Measurements from ENCODE around the gene KIF11.
"Not testable (repeated sequence)": the region's sequence is repeated elsewhere in the genome, so short reads cannot be mapped to it uniquely, and the experiment has no call there.

KIF11 gene

DNA sequence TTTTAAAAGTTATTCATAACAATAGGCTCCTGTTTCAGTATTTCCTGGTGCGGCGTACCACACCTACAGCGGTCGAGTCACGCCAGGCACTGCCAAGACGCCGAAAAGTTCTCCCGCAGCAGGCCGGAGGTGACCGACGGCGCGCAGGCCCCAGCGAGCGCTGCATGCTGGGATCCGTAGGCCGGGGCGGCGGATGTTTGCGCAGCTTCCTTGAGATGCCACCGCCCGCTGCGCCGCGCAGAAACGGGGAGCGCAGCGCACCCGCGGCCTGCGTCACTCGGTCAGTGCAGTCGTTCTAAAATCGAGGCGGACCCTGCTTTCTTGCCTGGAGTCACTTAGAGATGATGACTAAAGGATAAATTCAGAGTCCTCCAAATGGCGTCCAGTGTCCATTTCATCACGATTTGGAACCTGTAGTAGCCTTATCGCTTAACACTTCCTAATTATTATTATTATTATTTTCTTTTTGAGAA, 1.3 kb upstream of the KIF11 start:
- no peak for DNase-seq

DNA sequence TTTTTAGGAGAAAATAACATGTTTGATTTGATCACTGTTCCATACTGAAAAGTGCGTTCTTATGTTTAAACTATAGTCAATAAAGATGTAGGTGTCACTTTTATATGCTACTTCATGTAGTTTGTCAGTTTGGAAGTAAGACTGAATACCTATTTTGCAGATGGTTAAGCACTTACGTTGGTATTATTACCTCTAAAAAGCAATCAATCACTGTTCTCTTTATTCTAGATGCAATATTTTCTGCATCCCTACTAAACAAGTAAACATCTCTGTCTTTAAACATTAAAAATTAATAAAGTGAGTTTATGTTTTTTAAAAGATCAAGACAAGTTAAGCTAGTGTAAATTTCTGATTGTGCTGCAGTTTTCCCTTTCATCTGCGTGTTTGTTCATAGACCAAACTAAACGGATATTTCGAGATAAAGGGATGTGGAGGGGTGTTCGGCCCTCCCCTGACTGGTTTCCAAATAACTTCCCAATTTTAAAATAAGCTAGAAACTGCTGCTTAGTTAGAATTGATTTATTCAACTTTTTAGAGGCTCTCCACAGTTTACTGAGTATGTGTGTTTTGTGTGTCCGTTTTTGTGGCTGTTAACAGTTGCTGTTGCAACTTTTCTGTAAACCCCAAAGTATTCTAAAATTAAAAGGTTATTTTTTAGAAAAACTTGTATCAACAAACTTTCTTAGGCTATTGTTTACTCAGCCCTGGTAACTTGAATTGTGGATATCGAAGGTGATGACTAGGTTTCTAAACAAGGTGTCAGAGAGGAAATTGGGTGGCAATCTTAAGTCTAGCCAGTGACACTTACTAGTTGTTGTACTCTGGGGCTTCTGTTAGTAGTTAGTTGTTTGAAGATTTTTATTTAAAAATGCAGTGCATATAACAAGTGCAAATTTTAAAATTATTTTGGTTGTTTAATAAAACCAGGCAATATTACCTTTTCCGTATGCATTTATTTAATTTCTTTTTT, 974 bp downstream of the KIF11 start:
- DNase-seq, result no peak

DNA sequence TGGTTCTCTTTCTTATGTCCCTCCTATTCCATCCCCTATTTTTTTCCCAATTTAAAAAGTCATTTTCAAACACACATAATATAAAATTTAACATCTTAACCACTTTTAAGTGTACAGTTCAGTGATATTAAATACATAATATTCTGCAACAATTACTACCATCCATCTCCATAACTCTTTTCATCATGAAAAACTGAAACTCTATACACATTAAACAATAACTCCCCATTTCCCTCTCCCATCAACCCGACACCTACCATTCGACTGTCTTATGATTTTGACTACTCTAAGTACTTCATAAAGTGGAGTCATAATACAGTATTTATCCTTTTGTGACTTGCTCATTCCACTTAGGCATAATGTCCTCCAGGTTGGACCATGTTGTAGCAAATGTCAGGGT, 2.6 kb downstream of the KIF11 start:
- DNase-seq, result no peak

DNA sequence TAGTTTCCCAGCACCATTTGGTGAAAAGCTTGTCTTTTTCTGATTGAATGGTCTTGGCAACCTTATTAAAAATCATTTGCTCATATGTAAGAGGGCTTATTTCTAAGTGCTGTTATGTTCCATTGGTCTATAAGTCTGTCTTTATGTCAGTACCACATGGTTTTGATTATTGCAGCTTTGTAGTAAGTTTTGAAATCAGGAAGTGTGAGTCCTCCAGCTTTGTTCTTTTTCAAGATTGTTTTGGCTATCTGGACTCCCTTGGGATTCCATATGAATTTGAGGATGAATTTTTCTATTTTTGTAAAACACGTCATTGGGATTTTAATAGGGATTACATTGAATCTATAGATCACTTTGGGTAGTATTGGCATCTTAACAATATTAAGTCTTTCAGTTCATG, 5.4 kb downstream of the KIF11 start:
- DNase-seq, result no peak

DNA sequence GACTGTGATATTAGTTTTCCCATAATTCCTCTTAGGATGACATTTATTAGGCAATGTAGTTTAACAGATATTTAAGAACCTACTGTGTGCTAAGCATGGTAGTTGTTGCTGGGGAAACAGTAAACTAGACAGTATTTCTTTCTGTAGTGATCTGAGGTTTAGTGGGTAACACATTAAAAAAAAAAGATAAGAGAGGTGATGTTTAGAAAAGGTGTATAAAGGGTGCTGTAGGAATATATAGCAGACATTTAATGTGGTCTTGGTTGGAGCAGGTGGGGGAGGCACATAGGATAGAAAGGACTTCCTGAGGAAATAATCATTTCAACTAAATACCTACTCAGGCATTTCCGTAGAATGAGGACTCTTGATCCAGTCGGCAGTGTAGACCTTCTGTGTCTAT, 11.9 kb downstream of the KIF11 start:
- DNase-seq, result no peak

DNA sequence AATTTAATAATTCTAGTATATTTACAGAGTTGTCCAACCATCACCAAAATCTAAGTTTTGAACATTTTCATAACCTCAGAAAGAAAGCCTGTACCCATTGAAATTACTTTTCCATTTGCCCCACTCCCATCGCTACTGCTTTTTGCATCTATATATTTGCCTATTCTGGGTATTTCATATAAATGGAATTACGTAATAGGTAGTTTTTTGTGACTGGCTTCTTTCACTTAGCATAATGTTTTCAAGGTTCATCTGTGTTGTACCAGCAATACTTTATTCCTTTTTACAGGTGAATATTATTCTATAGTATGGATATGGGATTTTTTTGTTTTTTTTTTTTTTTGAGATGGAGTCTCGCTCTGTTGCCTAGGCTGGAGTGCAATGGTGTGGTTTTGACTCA, 22.6 kb downstream of the KIF11 start:
- no peak for DNase-seq

DNA sequence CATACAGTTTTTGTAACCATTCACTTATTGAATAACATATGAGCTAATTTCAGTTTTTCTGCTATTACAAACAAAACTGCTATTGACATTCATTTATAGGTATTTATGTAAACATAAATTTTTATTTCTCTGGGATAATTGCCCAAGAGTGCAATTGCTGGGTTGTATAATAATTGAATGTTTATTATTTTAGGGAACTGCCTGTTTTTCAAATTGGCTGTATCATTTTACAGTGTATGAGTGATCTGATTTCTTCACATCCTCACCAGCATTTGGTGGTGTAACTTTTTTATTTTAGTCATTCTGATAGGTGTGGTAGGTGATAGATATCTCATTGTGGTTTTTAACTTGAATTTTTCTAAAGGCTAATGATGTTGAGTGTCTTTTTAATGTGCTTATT, 26.4 kb downstream of the KIF11 start:
- DNase-seq, result no peak

DNA sequence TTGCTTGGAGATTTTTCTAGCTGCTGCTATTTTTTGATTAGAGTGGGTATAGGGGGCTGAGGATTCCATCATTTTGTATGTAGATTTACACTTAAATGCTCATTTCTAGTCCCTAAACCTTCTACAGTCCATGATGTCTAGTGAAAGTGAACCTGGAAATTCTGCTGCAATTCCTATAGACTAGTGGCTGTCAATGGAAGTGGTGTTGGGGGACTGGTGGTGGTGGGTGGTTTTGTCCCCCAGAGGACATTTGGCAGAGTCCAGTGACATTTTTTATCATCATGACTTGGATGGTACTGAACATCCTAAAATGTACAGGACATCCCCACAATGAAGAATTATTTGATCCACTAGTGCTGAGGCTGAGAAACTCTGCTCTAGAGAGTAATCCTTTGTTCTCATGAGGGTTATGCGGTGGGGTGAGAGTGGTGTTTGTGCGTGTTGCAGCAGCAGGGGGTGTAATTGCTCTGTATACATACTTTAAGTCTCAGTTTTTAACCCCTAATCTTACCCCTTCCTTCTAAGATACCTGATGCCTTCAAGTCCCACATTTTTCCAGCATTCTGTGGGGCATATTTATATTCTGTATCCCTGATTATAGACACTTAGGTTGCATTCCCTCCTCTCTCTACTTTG, 35.0 kb downstream of the KIF11 start:
- DNase-seq, result no peak

DNA sequence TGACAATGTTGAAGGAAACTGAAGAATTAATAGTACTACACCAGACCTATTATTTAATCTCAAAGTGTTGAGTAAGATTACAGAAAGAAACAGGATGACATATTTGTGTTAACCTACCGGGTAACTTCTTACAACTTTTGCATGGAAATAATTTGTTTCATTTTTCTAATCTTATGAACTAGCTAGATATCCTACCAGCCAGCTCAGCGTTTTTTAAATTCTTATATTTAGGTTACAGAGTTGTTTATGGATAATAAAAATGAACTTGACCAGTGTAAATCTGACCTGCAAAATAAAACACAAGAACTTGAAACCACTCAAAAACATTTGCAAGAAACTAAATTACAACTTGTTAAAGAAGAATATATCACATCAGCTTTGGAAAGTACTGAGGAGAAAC, 37.0 kb downstream of the KIF11 start:
- no peak for DNase-seq

DNA sequence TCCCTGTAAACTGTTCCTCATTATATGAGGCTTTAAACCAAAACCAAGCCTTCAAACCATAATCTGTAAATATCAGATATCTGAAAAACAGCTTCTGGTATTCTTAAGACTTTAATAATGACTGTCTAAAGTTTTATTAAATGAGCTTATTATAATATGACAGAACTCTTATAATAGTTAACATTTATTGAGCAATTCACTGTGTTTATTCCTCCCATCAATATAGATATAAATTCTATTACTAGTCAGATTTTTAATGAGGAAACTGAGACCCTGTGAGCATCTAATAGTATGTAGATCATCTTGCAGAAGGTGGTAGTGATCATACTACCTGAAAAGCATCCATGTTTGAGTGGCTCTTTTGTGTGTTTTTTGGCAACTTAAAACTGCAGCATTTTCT, 45.1 kb downstream of the KIF11 start:
- DNase-seq, result no peak

DNA sequence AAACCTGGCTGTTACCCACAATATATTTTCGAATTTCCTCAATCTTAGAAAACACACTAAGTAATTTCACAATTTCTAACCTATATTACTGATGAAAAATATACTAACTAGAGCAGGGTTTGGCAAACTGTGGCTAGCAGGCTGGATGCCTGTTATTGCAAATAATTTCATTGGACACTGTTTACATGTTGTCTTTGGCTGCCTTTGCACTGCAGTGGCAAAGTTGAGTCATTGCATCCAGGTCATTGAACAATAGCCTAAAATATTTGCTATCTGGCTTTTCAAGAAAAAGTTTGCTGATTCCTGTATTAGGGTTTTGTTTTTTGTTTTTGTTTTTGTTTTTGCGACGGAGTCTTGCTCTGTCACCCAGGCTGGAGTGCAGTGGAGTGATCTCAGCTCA, 47.2 kb downstream of the KIF11 start:
- DNase-seq, result no peak

DNA sequence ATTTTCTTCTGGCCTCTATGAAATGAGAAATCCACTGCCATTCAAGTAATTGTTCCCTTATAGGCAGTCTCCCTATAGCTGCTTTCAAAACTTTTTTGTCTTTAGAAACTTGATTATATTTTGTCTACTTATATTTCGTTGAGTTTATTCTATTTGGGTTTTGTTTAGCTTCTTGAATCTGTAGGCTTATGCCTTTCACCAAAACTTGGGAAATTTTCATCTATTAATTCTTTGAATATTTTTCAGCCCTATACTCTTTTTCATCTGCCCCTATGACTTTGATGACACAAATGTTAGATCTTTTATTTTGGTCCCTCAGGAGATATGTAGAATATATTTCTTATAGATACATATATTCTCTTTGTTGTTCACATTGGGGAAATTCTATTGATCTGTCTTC, 48.6 kb downstream of the KIF11 start:
- DNase-seq, result no peak

DNA sequence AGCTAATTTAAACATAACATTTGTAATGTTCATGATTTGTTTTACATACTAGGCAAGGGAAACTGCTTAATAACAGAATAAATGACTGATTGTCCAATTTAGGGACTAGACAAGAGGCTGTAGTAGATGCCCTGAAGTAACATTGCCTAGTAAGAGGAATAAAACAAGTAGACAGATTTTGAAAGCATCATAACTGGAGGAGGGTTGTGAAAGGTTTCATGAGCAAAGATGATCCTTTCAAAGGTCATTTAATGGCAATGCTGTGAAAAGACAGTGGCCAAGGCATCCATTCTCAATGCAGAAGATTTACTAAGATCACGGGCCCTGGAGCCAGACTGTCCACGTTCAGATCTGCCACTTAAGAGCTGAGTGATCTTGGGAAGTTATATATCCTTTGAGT, 52.0 kb downstream of the KIF11 start:
- no peak for DNase-seq

DNA sequence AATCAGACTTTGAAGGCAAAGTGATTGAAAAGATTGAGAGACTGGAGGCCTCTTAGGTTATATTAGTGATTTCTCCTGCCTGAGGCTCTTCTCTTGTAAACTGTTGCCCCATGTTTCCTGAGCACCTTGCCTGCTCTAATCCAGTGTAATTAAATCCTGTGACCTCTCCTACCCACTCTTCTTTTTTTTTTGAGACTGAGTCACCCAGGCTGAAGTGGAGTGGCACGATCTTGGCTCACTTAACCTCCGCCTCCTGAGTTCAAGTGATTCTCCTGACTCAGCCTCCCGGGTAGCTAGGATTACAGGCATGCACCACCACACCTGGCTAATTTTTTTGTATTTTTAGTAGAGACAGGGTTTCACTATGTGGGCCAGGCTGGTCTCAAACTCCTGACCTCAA, 57.9 kb downstream of the KIF11 start:
- DNase-seq, result not testable (repeated sequence)

DNA sequence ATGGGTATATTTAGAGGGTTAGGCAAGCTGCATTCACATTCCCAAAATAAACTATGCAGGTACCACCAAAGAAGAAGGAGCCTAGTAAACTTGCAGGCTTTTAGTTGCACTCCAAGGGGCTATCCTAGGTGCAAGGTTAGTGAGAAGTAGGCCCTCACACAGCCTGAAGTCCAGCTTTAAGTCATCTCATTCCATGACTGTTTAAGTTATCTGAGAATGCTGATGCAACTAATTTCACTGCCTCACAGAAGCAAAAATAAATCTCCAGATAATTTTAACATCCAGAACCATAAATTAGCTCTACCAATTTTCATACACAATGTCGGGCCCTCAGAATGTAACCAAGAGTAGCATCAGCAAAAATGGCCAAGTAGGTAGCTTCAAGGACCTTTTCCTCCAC, 62.5 kb downstream of the KIF11 start:
- no peak for DNase-seq

DNA sequence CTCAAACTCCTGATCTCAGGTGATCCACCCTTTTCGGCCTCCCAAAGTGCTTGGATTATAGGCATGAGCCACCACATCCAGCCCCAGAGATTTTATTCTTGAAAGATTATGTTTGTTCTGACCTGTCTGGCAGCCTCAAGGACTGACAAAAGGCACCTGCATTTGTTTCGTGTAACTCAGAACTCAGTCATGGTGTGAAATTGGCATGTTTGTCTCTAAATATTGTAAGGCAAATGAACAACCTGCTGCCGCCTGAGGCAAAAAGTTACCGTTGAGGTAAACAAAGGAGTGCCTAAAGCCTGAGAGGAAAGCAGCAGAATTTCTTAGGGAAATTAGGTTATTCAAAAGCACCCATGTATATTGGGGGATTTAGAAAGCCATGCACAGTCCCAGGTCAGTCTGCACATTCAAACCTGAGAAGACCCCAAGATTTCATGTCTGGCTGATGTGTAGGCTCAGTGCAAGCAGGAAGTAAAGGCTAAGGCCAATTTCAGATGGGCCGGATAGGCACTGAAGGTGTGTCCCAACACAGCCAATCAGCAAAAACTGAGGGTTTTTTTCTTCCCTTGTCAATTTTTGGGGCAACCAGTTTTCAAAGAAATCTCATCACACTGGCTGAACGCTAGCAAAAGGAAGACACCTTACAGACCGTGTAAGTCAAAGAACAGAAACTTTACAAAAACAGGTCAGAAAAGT, 63.5 kb downstream of the KIF11 start:
- peak; percentile 1 for DNase-seq

DNA sequence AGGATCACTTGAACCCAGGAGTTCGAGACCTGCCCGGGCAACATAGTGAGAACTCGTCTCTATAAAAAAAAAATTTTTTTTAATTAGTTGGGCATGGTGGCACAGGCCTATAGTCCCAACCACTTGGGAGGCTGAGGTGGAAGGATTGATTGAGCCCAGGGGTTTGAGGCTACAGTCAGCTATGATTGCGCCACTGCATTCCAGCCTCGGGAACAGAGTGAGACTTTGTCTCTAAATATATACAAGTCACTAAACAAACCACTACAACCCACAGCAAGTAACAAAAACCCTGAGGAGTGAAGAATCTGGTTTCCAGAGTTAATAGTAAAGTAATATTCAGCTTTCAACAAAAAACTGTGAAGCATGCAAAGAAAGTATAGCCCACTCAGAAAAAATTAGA, 64.1 kb downstream of the KIF11 start:
- no peak for DNase-seq

DNA sequence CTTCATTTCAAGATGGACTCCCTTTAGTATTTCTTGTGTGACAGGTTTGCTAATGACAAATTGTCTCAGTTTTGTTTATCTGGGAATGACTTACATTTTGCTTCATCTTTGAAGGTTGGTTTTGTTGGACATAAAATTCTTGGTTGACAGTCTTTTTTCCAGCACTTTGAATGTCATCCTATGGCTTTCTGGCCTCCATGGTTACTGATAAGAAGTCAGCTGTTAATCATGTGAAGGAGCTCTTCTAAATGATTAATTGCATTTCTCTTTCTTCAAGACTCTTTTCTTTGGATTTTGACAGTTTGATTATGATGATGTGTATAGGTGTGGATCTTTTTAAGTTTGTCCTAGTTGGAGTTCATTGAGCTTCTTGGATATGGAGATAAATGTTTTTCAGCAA, 69.9 kb downstream of the KIF11 start:
- DNase-seq, result no peak

DNA sequence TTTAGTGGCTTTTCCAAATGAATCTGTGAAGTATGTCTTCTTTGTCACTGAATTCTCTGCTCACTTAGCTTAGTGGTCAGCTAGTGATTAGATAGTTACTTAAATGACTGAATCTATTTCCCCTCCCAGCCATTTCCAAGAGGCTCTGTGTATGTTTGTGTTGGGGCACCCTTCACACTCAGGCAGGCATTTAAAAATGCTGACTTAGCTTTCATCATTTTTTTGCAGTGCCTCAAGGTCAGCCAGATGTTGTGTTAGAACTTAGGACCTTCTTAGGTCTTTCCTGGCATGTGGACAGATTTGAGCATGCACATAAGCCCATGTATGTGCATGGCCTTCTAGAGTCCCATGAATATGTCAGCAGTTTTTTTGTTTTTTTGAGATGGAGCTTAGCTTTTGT, 71.4 kb downstream of the KIF11 start:
- no peak for DNase-seq

DNA sequence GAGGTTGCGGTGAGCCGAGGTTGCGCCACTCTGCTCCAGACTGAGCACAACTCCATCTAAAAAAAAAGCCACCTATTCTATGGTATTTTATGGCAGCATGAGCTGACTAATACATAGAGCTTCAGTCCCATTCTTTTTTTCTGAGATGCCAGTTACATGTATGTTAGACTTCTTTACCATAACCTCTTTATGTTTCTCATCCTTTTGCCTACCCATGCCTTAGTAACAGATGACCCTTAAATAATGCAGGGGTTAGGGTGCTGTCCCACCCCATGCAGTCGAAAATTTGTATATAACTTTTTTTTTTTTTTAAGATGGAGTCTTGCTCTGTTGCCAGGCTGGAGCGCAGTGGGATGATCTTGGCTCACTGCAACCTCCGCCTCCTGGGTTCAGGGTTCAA, 74.1 kb downstream of the KIF11 start:
- DNase-seq, result no peak

DNA sequence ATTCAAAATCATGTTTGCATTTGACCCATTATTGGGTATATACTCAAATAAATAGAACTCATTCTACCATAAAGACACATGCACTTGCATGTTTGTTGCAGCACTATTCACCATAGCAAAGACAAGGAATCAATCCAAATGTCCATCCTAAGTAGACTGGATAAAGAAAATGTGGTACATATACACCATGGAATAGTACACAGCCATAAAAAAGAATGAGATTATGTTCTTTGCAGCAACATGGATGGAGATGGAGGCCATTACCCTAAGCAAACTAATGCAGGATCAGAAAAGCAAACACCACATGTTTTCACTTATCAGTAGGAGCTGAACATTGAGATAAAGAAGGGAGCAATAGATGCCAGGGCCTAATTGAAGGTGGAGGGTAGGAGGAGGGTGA, 84.8 kb downstream of the KIF11 start:
- DNase-seq, result no peak

DNA sequence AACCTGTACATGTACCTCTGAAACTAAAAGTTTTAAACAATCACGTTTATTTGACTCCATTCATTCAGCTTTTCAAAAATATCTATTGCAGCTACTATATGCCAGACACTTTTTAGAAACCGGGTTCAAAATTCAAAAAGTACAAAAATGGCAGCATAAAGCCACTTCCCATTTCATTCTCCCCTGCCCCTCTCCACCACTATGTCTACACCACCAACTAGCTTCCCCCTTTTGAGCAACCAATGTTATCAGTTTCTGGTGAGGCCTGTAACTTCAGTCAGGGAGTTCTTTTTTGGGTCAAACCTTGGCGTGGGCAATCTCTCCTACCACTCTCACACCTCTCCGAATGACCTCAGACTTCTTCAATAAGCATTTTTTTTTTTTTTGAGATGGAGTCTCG, 85.3 kb downstream of the KIF11 start:
- no peak for DNase-seq

DNA sequence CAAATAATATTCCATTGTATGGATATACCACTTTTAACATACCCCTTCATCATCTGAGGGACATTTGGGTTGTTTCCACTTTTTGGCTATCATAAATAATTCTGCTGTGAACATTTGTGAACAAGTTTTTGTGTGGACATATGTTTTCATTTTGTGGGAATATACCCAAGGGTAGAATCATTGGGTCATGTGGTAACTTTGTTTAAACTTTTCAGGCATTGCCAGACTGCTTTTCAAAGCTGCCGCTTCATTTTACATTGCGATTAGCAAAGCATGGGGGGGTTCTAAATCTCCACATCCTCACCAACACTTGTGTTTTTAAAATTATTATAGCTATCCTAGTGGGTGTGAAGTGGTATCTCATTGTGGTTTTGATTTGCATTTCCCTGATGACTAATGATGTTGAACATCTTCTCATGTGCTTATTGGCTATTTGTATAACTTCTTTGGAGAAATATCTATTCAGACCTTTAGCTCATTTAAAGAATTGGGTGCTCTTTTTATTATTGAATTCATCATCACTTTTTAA, 88.4 kb downstream of the KIF11 start:
- DNase-seq, result no peak

DNA sequence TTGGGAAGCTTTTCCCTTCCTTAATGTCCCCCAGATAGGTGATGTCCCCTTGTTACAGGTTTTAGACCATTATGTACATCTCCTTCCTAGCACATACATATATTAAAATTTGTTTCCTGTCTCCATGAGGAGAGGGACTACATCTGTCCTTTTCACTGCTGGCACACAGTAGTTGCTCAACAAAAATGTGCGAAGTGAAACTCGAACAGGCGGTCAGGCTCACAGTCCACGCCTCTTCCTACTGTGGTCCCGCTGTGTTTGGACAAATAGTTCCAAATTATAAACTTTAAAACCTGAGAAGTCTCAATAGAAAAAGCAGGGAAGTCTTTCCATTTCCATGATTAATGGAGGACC, 95.6 kb downstream of the KIF11 start:
- no peak for DNase-seq
